Endothelial cell of umbilical vein (primary cell): ENCODE data around the gene SLC9A9.

ENCODE experiments used
- EZH2 ChIP-seq: IDR thresholded peaks from 2 replicates; pipeline ENCODE4 v1.6.1; 2012; ENCODE audit warnings: borderline replicate concordance, low read depth, mild to moderate bottlenecking, moderate library complexity, low read length, inconsistent platforms; ENCODE audit not compliant: severe bottlenecking
- POLR2A ChIP-seq: IDR thresholded peaks from 2 replicates; pipeline ENCODE4 v1.6.1; 2012; ENCODE audit warnings: low read depth, mild to moderate bottlenecking, control low read depth, low read length
- POLR2AphosphoS5 ChIP-seq: IDR thresholded peaks from 2 replicates; pipeline ENCODE4 v1.6.1; 2012; ENCODE audit warnings: low read depth, mild to moderate bottlenecking, control low read depth, low read length, moderate library complexity; ENCODE audit not compliant: insufficient read depth
- TF ChIP-seq, protein P1 (sequence below), 2 donors: IDR thresholded peaks; 1 replicate in 1 of 2; 2 replicates in 1 of 2; pipeline ENCODE4 v1.5.1; 2011; ENCODE audit warnings: low read length in 2 of 2, mild to moderate bottlenecking in 2 of 2, moderate library complexity in 2 of 2, control low read depth in 1 of 2, inconsistent platforms in 1 of 2, low read depth in 1 of 2; ENCODE audit not compliant: insufficient read depth in 1 of 2; ENCODE audit errors: extremely low read depth in 1 of 2

DNA sequence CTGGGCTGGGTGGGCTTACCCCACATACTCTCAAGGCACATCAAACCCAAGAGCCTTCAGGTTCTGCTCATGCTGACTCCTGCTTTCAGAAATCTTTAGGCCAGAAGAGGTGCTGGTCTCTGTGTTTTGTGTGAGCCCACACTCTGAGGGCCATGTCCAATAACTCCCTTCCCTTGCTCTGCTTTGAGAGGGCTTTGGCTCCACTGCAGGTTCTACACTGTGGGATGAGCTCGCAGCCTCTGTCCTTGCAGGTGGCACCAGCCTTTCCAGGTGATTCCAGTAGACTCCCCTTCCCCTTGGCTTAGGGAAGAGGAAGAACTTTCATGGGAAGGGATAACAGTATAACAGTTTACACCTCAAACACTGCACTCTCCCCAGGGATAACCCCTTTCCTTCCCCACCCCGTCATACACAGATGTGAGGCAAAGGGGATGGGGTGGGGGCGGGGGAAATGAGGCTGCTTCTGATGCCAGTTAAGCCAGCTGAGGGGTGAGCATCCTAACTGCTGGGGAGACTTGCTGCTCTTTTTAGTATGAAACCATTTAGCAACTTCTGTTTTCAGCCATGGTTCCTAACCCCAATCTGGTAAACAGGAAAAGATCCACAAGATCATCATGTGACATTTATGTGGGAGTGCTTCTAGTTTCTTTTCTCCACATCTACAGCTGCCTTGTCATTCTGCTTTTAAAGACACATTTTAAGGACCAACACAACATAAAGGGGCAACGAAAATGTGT, 262.4 kb downstream of the SLC9A9 start:
- TF ChIP-seq EZH2 (no peak), POLR2A (no peak), POLR2AphosphoS5 (no peak)
- TF ChIP-seq, protein P1, sequence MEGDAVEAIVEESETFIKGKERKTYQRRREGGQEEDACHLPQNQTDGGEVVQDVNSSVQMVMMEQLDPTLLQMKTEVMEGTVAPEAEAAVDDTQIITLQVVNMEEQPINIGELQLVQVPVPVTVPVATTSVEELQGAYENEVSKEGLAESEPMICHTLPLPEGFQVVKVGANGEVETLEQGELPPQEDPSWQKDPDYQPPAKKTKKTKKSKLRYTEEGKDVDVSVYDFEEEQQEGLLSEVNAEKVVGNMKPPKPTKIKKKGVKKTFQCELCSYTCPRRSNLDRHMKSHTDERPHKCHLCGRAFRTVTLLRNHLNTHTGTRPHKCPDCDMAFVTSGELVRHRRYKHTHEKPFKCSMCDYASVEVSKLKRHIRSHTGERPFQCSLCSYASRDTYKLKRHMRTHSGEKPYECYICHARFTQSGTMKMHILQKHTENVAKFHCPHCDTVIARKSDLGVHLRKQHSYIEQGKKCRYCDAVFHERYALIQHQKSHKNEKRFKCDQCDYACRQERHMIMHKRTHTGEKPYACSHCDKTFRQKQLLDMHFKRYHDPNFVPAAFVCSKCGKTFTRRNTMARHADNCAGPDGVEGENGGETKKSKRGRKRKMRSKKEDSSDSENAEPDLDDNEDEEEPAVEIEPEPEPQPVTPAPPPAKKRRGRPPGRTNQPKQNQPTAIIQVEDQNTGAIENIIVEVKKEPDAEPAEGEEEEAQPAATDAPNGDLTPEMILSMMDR (IDR thresholded peaks at IDR 0.05; ENCODE audit: extremely low read depth in 1 of 2, insufficient read depth in 1 of 2, low read depth in 1 of 2, low read length in 2 of 2) = no peak
